ENCODE measurements around the gene TMEM171. TPM values are rescaled to one million over a fixed set of nuclear protein-coding genes. Genes with fewer than 3 reads are reported as not detected.

The TMEM171 gene
- total RNA-seq, 5 donors from 2014 or later (not counting 1 experiment from before 2014, with no cell fraction given), result 0.47 TPM; not detected in 4

- Mint-ChIP-seq H3K9me3 (no peaks in the 10 kb centered on the region), H3K4me3 (no peak overlapping the region), H3K27me3 (peaks cover 49 to 60% of the 10 kb centered on the region in 2 donors)
Measured at GRCh38 chr5:73143716-73144115, 23.3 kb downstream of the TMEM171 start.

GRCh38 chr5:73149540-73149939 is 29.2 kb downstream of the TMEM171 start:
- Histone ChIP-seq H3K4me1 (ENCODE audit: control insufficient read depth in 1 of 2, extremely low read depth in 1 of 2, insufficient read depth in 2 of 2, low read length in 2 of 2) (no peaks in the 10 kb centered on the region), H3K27ac (ENCODE audit: low read length) (no peak overlapping the region), H3K27me3 (replicated peaks in 1 of 2; ENCODE audit: control insufficient read depth in 2 of 2, extremely low read depth in 1 of 2, insufficient read depth in 2 of 2, low read length in 1 of 2) (peaks cover 20 to 29% of the 10 kb centered on the region in 2 experiments), H3K9me3 (no peaks in the 10 kb centered on the region), H3K4me3 (ENCODE audit: control insufficient read depth in 1 of 2, extremely low read depth in 1 of 2, low read length in 1 of 2) (no peak overlapping the region), H3K36me3 (ENCODE audit: control insufficient read depth in 2 of 2, extremely low read depth in 1 of 2, insufficient read depth in 1 of 2, low read length in 1 of 2) (no peaks in the 10 kb centered on the region)
- DNase-seq (no peak), ATAC-seq (replicated peaks in 1 of 4) (no peak)
- ChIA-PET CTCF (interaction anchor here in 1 of 2 donors (0.6 to 0.8 kb wide), 2 partner anchors 34 to 293 kb away, joined by 3 read pairs; no protein-coding TSS in a partner anchor), POLR2A (no interaction called here)
- H3K27me3 Mint-ChIP-seq, result peaks cover 46 to 73% of the 10 kb centered on the region in 2 donors
- H3K4me1 Mint-ChIP-seq, result no peaks in the 10 kb centered on the region
- H3K27ac Mint-ChIP-seq, result no peak overlapping the region
- no CpG with 5 or more reads among the region's 3 CpGs for WGBS (ENCODE audit: insufficient coverage)
- H3K4me3 Mint-ChIP-seq, result no peak overlapping the region
- no peaks in the 10 kb centered on the region for H3K9me3 Mint-ChIP-seq
- H3K36me3 Mint-ChIP-seq, result no peaks in the 10 kb centered on the region

More at GRCh38 chr5:73143716-73144115, 23.3 kb downstream of the TMEM171 start:
- H3K27me3 ChIP-seq (replicated peaks in 1 of 2; ENCODE audit: control insufficient read depth in 2 of 2, extremely low read depth in 1 of 2, insufficient read depth in 2 of 2, low read length in 1 of 2), result peaks cover 9 to 23% of the 10 kb centered on the region in 2 experiments
- no peak for ATAC-seq (replicated peaks in 1 of 4)
- Mint-ChIP-seq H3K27ac (no peak overlapping the region), H3K4me1 (no peaks in the 10 kb centered on the region), H3K36me3 (no peaks in the 10 kb centered on the region)
- POLR2A ChIA-PET, result no interaction called here
- CTCF ChIA-PET, result no interaction called here
- H3K27ac ChIP-seq (ENCODE audit: low read length), result no peak overlapping the region
- DNase-seq, result no peak
- WGBS (ENCODE audit: insufficient coverage), result 85% methylated on average over 3 of the region's 6 CpGs
- no peaks in the 10 kb centered on the region for H3K9me3 ChIP-seq
- H3K4me1 ChIP-seq (ENCODE audit: control insufficient read depth in 1 of 2, extremely low read depth in 1 of 2, insufficient read depth in 2 of 2, low read length in 2 of 2), result no peaks in the 10 kb centered on the region
- no peak overlapping the region for H3K4me3 ChIP-seq (ENCODE audit: control insufficient read depth in 1 of 2, extremely low read depth in 1 of 2, low read length in 1 of 2)
- H3K36me3 ChIP-seq (ENCODE audit: control insufficient read depth in 2 of 2, extremely low read depth in 1 of 2, insufficient read depth in 1 of 2, low read length in 1 of 2), result no peaks in the 10 kb centered on the region

DNA sequence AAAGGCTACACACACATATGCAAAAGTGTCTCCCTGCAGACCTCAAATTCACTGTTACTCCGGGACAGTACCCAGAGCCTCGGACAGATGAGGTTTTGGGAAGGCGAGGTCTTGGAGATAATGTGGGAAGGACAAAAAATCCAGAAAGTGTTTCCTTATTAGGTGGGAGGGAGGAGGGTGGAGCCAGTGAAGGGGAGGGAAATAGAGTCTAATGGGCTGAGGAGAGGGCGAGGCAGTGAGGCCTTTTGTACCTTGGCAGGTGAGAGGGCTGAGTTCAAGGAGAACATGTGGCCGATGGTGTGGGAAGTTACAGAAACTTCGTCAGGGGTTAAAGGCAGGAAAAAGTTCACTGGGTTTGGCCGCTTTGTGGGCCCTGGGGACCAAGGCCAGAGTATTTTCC is 30.5 kb downstream of the TMEM171 start:
- Histone ChIP-seq H3K9me3 (no peaks in the 10 kb centered on the region), H3K27me3 (replicated peaks in 1 of 2; ENCODE audit: control insufficient read depth in 2 of 2, extremely low read depth in 1 of 2, insufficient read depth in 2 of 2, low read length in 1 of 2) (peaks cover 17 to 33% of the 10 kb centered on the region in 2 experiments), H3K27ac (ENCODE audit: low read length) (no peak overlapping the region), H3K36me3 (ENCODE audit: control insufficient read depth in 2 of 2, extremely low read depth in 1 of 2, insufficient read depth in 1 of 2, low read length in 1 of 2) (no peaks in the 10 kb centered on the region), H3K4me1 (ENCODE audit: control insufficient read depth in 1 of 2, extremely low read depth in 1 of 2, insufficient read depth in 2 of 2, low read length in 2 of 2) (no peaks in the 10 kb centered on the region), H3K4me3 (ENCODE audit: control insufficient read depth in 1 of 2, extremely low read depth in 1 of 2, low read length in 1 of 2) (no peak overlapping the region)
- Mint-ChIP-seq H3K4me1 (no peaks in the 10 kb centered on the region), H3K9me3 (no peaks in the 10 kb centered on the region), H3K36me3 (no peaks in the 10 kb centered on the region), H3K27me3 (peaks cover 53 to 75% of the 10 kb centered on the region in 2 donors), H3K4me3 (no peak overlapping the region), H3K27ac (no peak overlapping the region)
- DNase-seq (no peak), ATAC-seq (replicated peaks in 1 of 4) (no peak)
- ChIA-PET POLR2A (interaction anchor here in 1 of 2 donors (0.8 kb wide), 1 partner anchor 19 kb away, joined by 4 read pairs; no protein-coding TSS in a partner anchor), CTCF (no interaction called here)
- 86% methylated on average over 6 of the region's 7 CpGs for WGBS (ENCODE audit: insufficient coverage)

GRCh38 chr5:73151766-73152410 is 31.5 kb downstream of the TMEM171 start:
- Histone ChIP-seq H3K4me3 (ENCODE audit: control insufficient read depth in 1 of 2, extremely low read depth in 1 of 2, low read length in 1 of 2) (no peak overlapping the region), H3K4me1 (ENCODE audit: control insufficient read depth in 1 of 2, extremely low read depth in 1 of 2, insufficient read depth in 2 of 2, low read length in 2 of 2) (no peaks in the 10 kb centered on the region), H3K27ac (ENCODE audit: low read length) (no peak overlapping the region), H3K27me3 (replicated peaks in 1 of 2; ENCODE audit: control insufficient read depth in 2 of 2, extremely low read depth in 1 of 2, insufficient read depth in 2 of 2, low read length in 1 of 2) (peaks cover 13 to 37% of the 10 kb centered on the region in 2 experiments), H3K36me3 (ENCODE audit: control insufficient read depth in 2 of 2, extremely low read depth in 1 of 2, insufficient read depth in 1 of 2, low read length in 1 of 2) (no peaks in the 10 kb centered on the region), H3K9me3 (no peaks in the 10 kb centered on the region)
- H3K9me3 Mint-ChIP-seq, result no peaks in the 10 kb centered on the region
- POLR2A ChIA-PET, result interaction anchor here in 1 of 2 donors (0.8 kb wide), 1 partner anchor 20 kb away, joined by 4 read pairs; no protein-coding TSS in a partner anchor
- CTCF ChIA-PET, result interaction anchor here in 1 of 2 donors (0.6 kb wide), 2 partner anchors 37 to 1771 kb away, joined by 3 to 6 read pairs; no protein-coding TSS in a partner anchor
- no peaks in the 10 kb centered on the region for H3K4me1 Mint-ChIP-seq
- no peak overlapping the region for H3K4me3 Mint-ChIP-seq
- DNase-seq (no peak), ATAC-seq (replicated peaks in 1 of 4) (no peak)
- no peak overlapping the region for H3K27ac Mint-ChIP-seq
- H3K36me3 Mint-ChIP-seq, result no peaks in the 10 kb centered on the region
- H3K27me3 Mint-ChIP-seq, result peaks cover 56 to 75% of the 10 kb centered on the region in 2 donors
- WGBS (ENCODE audit: insufficient coverage), result 75% methylated on average over 2 of the region's 5 CpGs

GRCh38 chr5:73152411-73153388 is 32.3 kb downstream of the TMEM171 start:
- Mint-ChIP-seq H3K36me3 (no peaks in the 10 kb centered on the region), H3K9me3 (no peaks in the 10 kb centered on the region), H3K27ac (no peak overlapping the region), H3K4me1 (peaks cover 0 to under 1% (median 0%) of the 10 kb centered on the region in 3 donors), H3K4me3 (no peak overlapping the region), H3K27me3 (peaks cover 60 to 72% of the 10 kb centered on the region in 2 donors)
- Histone ChIP-seq H3K4me3 (ENCODE audit: control insufficient read depth in 1 of 2, extremely low read depth in 1 of 2, low read length in 1 of 2) (no peak overlapping the region), H3K27ac (ENCODE audit: low read length) (no peak overlapping the region), H3K4me1 (ENCODE audit: control insufficient read depth in 1 of 2, extremely low read depth in 1 of 2, insufficient read depth in 2 of 2, low read length in 2 of 2) (no peaks in the 10 kb centered on the region), H3K36me3 (ENCODE audit: control insufficient read depth in 2 of 2, extremely low read depth in 1 of 2, insufficient read depth in 1 of 2, low read length in 1 of 2) (no peaks in the 10 kb centered on the region), H3K27me3 (replicated peaks in 1 of 2; ENCODE audit: control insufficient read depth in 2 of 2, extremely low read depth in 1 of 2, insufficient read depth in 2 of 2, low read length in 1 of 2) (peaks cover 15 to 43% of the 10 kb centered on the region in 2 experiments), H3K9me3 (no peaks in the 10 kb centered on the region)
- ATAC-seq (replicated peaks in 1 of 4) (no peak), DNase-seq (no peak)
- CTCF ChIA-PET, result no interaction called here
- WGBS (ENCODE audit: insufficient coverage), result 70% methylated on average over 6 of the region's 14 CpGs
- POLR2A ChIA-PET, result interaction anchor here in 1 of 2 donors (0.6 kb wide), 1 partner anchor 307 kb away, joined by 8 read pairs; no protein-coding TSS in a partner anchor

- POLR2A ChIA-PET, result interaction anchor here in 1 of 2 donors (0.5 kb wide), 1 partner anchor 181 kb away, joined by 7 read pairs; no protein-coding TSS in a partner anchor
- Mint-ChIP-seq H3K27ac (no peak overlapping the region), H3K27me3 (peaks cover 68 to 77% of the 10 kb centered on the region in 2 donors), H3K36me3 (no peaks in the 10 kb centered on the region), H3K4me1 (peaks cover 0 to 9% (median 7%) of the 10 kb centered on the region in 3 donors), H3K4me3 (no peak overlapping the region), H3K9me3 (no peaks in the 10 kb centered on the region)
- Histone ChIP-seq H3K27me3 (replicated peaks in 1 of 2; ENCODE audit: control insufficient read depth in 2 of 2, extremely low read depth in 1 of 2, insufficient read depth in 2 of 2, low read length in 1 of 2) (peaks cover 15 to 51% of the 10 kb centered on the region in 2 experiments), H3K36me3 (ENCODE audit: control insufficient read depth in 2 of 2, extremely low read depth in 1 of 2, insufficient read depth in 1 of 2, low read length in 1 of 2) (no peaks in the 10 kb centered on the region), H3K27ac (ENCODE audit: low read length) (no peak overlapping the region), H3K4me3 (ENCODE audit: control insufficient read depth in 1 of 2, extremely low read depth in 1 of 2, low read length in 1 of 2) (no peak overlapping the region), H3K9me3 (no peaks in the 10 kb centered on the region), H3K4me1 (ENCODE audit: control insufficient read depth in 1 of 2, extremely low read depth in 1 of 2, insufficient read depth in 2 of 2, low read length in 2 of 2) (peaks cover 0 to 3% of the 10 kb centered on the region in 2 experiments)
- CTCF ChIA-PET, result no interaction called here
- DNase-seq (no peak), ATAC-seq (replicated peaks in 1 of 4) (no peak)
- 59% methylated on average over 7 of the region's 7 CpGs for WGBS (ENCODE audit: insufficient coverage)
Measured at GRCh38 chr5:73153513-73153912, 33.1 kb downstream of the TMEM171 start.

Data from T-cell (primary cell).